HG02763 (cell line): ENCODE data around the gene ZNF770.

Source experiments
- ATAC-seq: cut with Tn5 transposase; IDR thresholded peaks from one replicate; pipeline ENCODE4 v1.9.1; 2021; ENCODE audit warnings: mild to moderate bottlenecking, moderate library complexity; ENCODE audit not compliant: unreplicated experiment

The ZNF770 gene

GRCh38 chr15:34988027-34988902 lies at the start of gene ZNF770:
Gene ZNF770 (minus strand): TSS chr15:34988287. CDS start chr15:34983434, 4,853 bp downstream.
- peak; percentile 78 for ATAC-seq

- no peak for ATAC-seq
Observed at GRCh38 chr15:35028235-35028984, 40.3 kb upstream of the ZNF770 start.

- no peak for ATAC-seq
Observed at GRCh38 chr15:35023804-35024203, 35.7 kb upstream of the ZNF770 start.

GRCh38 chr15:35020974-35021373 lies 32.9 kb upstream of the ZNF770 start:
- no peak for ATAC-seq

GRCh38 chr15:35019404-35020327 lies 31.6 kb upstream of the ZNF770 start:
- no peak for ATAC-seq

- ATAC-seq: no peak
Observed at GRCh38 chr15:35014241-35014640, 26.2 kb upstream of the ZNF770 start.

- no peak for ATAC-seq
Observed at GRCh38 chr15:35013370-35013769, 25.3 kb upstream of the ZNF770 start.

- ATAC-seq: no peak
Observed at GRCh38 chr15:35007397-35007796, 19.3 kb upstream of the ZNF770 start.

GRCh38 chr15:35005933-35006332 lies 17.8 kb upstream of the ZNF770 start:
- no peak for ATAC-seq

GRCh38 chr15:35003928-35004327 lies 15.8 kb upstream of the ZNF770 start:
- no peak for ATAC-seq

GRCh38 chr15:35000511-35000910 lies 12.4 kb upstream of the ZNF770 start:
- no peak for ATAC-seq

GRCh38 chr15:34999906-35000305 lies 11.8 kb upstream of the ZNF770 start:
- no peak for ATAC-seq

GRCh38 chr15:34994925-34995324 lies 6.8 kb upstream of the ZNF770 start:
- no peak for ATAC-seq

- ATAC-seq: peak; percentile 88
Observed at GRCh38 chr15:34993877-34994276, 5.8 kb upstream of the ZNF770 start.

- no peak for ATAC-seq
Observed at GRCh38 chr15:34993412-34993811, 5.3 kb upstream of the ZNF770 start.

GRCh38 chr15:34987609-34988026 lies 469 bp downstream of the ZNF770 start:
- no peak for ATAC-seq

- no peak for ATAC-seq
Observed at GRCh38 chr15:34986771-34987480, 1.2 kb downstream of the ZNF770 start.

GRCh38 chr15:34986326-34986725 lies 1.8 kb downstream of the ZNF770 start:
- ATAC-seq: no peak

GRCh38 chr15:34984889-34985630 lies 3.0 kb downstream of the ZNF770 start:
- no peak for ATAC-seq

GRCh38 chr15:34976743-34977142 lies 11.3 kb downstream of the ZNF770 start:
- ATAC-seq: no peak
